ENCODE data around the gene PPP3CA.

DNA sequence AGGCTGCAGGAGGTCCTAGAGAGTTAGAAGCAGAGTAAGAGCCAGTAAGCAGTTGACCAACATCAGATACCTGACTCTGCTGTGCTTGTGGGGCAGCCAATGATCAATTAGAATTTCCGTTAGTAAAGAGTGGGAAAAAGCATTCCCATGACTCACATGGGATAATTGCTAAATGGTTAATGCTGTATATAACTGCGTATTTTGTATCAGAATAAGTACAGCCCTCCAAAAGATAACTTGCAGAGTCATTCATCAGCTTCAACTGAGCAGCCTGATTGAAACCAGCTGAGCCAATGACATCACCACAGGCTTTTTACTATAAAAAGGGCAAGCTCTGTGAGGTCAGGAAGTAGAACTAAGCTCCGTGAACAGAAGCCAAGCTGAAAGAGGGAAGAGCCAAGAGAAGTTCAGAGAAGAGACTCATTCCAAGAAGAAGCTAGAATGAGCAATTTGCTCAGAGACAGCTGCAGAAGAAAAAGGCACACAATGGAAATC lies 67.9 kb downstream of the PPP3CA start:
- no peak for TF ChIP-seq EZH2 (IDR thresholded peaks at IDR 0.05; ENCODE audit: insufficient read depth, poor library complexity, severe bottlenecking)
- no peak for TF ChIP-seq EZH2phosphoT487 (IDR thresholded peaks at IDR 0.05; ENCODE audit: insufficient read depth, low read depth)
